GM19238 (cell line): Measurements from ENCODE around the gene TUBGCP6.

Source experiments
- DNase-seq: peaks from one replicate; pipeline ENCODE4 v3.0.0; 2011; ENCODE audit warnings: low spot score; ENCODE audit not compliant: insufficient read length

The TUBGCP6 gene

GRCh38 chr22:50183141-50183971 is 61.5 kb downstream of the TUBGCP6 start:
- DNase-seq: no peak

- no peak for DNase-seq
Measured at GRCh38 chr22:50182176-50183081, 62.4 kb downstream of the TUBGCP6 start.

GRCh38 chr22:50180727-50181521 is 63.9 kb downstream of the TUBGCP6 start:
- no peak for DNase-seq

- DNase-seq: no peak
Measured at GRCh38 chr22:50179937-50180726, 64.7 kb downstream of the TUBGCP6 start.

GRCh38 chr22:50178871-50179869 is 65.7 kb downstream of the TUBGCP6 start:
- DNase-seq: no peak

GRCh38 chr22:50178471-50178864 is 66.4 kb downstream of the TUBGCP6 start:
- no peak for DNase-seq

GRCh38 chr22:50177537-50178470 is 67.0 kb downstream of the TUBGCP6 start:
- no peak for DNase-seq

GRCh38 chr22:50176850-50177536 is 67.8 kb downstream of the TUBGCP6 start:
- no peak for DNase-seq

- DNase-seq: no peak
Measured at GRCh38 chr22:50175921-50176849, 68.6 kb downstream of the TUBGCP6 start.

- DNase-seq: no peak
Measured at GRCh38 chr22:50175191-50175461, 69.7 kb downstream of the TUBGCP6 start.

- DNase-seq: no peak
Measured at GRCh38 chr22:50174382-50175190, 70.2 kb downstream of the TUBGCP6 start.

- DNase-seq: no peak
Measured at GRCh38 chr22:50173983-50174355, 70.9 kb downstream of the TUBGCP6 start.

- peak; percentile 77 for DNase-seq
Measured at GRCh38 chr22:50173311-50173982, 71.4 kb downstream of the TUBGCP6 start.

GRCh38 chr22:50171965-50172421 is 72.8 kb downstream of the TUBGCP6 start:
- DNase-seq: no peak

GRCh38 chr22:50171319-50171964 is 73.4 kb downstream of the TUBGCP6 start:
- DNase-seq: no peak
